Measurements from ENCODE around the gene VILL.

GRCh38 chr3:37982331-37982730, 8.3 kb upstream of the VILL start:
- TF ChIP-seq CTCF (IDR thresholded peaks at IDR 0.05): no peak
- TF ChIP-seq RCOR1 (IDR thresholded peaks at IDR 0.05; ENCODE audit: low read length): no peak
- no peak for TF ChIP-seq POLR2AphosphoS5 (IDR thresholded peaks at IDR 0.05; ENCODE audit: low read depth, low read length)
- TF ChIP-seq, protein P1, sequence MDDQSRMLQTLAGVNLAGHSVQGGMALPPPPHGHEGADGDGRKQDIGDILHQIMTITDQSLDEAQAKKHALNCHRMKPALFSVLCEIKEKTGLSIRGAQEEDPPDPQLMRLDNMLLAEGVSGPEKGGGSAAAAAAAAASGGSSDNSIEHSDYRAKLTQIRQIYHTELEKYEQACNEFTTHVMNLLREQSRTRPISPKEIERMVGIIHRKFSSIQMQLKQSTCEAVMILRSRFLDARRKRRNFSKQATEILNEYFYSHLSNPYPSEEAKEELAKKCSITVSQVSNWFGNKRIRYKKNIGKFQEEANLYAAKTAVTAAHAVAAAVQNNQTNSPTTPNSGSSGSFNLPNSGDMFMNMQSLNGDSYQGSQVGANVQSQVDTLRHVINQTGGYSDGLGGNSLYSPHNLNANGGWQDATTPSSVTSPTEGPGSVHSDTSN (IDR thresholded peaks at IDR 0.05): no peak
- TF ChIP-seq NFIC (IDR thresholded peaks at IDR 0.05; ENCODE audit: borderline replicate concordance): no peak
- TF ChIP-seq RAD21 (IDR thresholded peaks at IDR 0.05; ENCODE audit: low read length): no peak
- no peak for TF ChIP-seq REST (IDR thresholded peaks at IDR 0.05; ENCODE audit: low read depth, low read length)

All from SK-N-SH (cell line).